C4-2B (cell line): ENCODE measurements around the gene CKS1B.

Experiments used
- CTCF ChIP-seq: fragments of 450-650 bp; conservative IDR thresholded peaks from 2 replicates; pipeline ENCODE4 v1.5.1; 2017; ENCODE audit warnings: mild to moderate bottlenecking
- ZFX ChIP-seq: fragments of 450-650 bp; IDR thresholded peaks from 2 replicates; pipeline ENCODE4 v1.6.1; 2017

- TF ChIP-seq CTCF (no peak), ZFX (no peak)
Observed at GRCh38 chr1:154994269-154994587, 19.7 kb downstream of the CKS1B start.
